GM19023 (cell line): ENCODE results near the gene EBI3.
A peak's percentile ranks its signal among the peaks of the same experiment; 100 is the strongest.
"Not testable (repeated sequence)": the region's sequence is repeated elsewhere in the genome, so short reads cannot be mapped to it uniquely, and the experiment has no call there.

ENCODE experiments used
- ATAC-seq: cut with Tn5 transposase; IDR thresholded peaks from one replicate; pipeline ENCODE4 v1.9.1; 2021; ENCODE audit warnings: mild to moderate bottlenecking, moderate library complexity; ENCODE audit not compliant: unreplicated experiment

EBI3 gene

DNA sequence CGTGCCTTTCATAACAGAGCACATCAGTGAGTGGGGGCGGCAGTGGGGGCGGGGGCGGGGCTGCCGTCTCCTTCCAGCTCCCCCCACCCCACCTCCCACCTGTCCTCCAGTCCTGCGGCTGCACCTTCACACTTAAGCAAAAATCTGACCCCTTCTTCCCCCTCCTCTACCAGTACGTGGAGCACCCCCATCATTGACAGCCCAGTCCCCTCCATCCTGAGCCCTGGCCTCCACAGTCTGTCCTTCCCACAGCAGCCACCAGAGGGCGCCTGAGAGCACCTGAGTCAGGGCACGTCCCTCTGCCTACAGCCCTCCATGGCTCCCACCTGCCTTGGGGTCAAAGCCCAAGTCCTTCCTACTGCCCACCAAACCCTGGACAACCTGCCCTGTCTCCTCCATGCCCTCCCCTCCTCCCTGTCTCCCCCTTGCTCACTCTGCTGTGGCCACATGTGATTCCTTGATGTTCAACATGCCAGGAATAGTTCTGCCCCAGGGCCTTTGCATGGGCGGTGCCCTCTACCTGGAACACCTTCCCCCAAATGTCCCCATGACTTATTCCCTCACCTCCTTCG is 4.0 kb downstream of the EBI3 start:
- ATAC-seq: no peak

- no peak for ATAC-seq
Observed at GRCh38 chr19:4234142-4234861, 5.0 kb downstream of the EBI3 start.

DNA sequence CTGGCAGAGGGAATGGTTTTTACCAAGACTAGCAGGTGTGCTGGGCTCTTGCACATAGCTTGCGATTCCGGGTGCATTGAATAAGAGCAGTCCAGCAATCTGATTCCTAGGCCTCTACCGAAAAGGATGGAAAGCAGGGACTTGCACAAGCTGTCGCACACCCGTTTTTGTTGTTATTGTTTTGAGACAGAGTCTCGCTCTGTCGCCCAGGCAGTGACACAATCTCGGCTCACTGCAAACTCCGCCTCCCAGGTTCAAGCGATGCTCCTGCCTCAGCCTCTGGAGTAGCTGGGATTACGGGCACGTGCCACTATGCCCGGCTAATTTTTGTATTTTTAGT is 5.5 kb downstream of the EBI3 start:
- no peak for ATAC-seq

DNA sequence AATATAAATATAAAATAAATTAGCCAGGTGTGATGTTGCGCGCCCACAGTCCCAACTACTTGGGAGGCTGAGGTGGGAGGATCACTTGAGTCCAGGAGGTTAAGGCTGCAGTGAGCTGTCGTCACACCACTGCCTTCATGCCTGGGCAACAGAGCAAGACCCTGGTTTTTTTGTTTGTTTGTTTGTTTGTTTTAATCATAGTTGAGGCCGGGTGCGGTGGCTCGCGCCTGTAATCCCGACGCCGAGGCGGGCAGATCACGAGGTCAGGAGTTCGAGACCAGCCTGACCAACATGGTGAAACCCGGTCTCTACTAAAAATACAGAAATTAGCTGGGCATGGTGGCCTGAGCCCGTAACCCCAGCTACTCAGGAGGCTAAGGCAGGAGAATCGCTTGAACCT is 8.2 kb downstream of the EBI3 start:
- not testable (repeated sequence) for ATAC-seq

- no peak for ATAC-seq
Observed at GRCh38 chr19:4238831-4239230, 9.5 kb downstream of the EBI3 start.

DNA sequence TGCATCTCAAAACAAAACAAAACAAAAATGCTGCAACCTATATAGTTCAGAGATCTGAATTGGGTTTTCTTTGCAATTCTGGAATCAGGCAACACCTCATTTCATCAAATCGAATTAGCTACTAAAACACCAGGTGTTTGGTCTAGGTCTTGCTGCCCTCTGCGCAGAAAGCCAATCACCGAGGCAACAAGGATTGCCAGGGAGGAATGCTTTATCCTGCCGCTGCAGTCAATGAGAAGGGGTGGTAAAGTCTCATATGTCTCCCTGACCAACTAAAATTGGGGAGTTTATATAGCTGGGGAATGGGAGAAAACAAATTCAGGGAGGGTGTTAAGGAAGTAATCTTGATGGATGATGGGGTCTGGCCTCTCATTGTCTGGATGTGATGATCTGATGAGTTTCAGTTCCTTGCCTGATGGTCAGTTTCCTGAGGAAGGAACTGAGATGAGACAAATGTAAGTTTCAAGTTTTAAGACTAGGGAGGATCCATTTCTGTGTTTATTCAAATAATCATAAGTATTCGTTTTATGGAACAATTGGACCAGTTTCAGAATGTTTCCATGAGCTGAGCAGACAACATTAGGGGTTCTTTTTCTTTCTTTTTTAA is 12.6 kb downstream of the EBI3 start:
- ATAC-seq: no peak

- not testable (repeated sequence) for ATAC-seq
Observed at GRCh38 chr19:4245938-4246337, 16.6 kb downstream of the EBI3 start.

GRCh38 chr19:4246767-4247593 is 17.7 kb downstream of the EBI3 start, which contains the start of gene YJU2:
Gene YJU2 (plus strand): TSS chr19:4247080. CDS start chr19:4247147, 67 bp downstream.
- ATAC-seq: peak; percentile 82

DNA sequence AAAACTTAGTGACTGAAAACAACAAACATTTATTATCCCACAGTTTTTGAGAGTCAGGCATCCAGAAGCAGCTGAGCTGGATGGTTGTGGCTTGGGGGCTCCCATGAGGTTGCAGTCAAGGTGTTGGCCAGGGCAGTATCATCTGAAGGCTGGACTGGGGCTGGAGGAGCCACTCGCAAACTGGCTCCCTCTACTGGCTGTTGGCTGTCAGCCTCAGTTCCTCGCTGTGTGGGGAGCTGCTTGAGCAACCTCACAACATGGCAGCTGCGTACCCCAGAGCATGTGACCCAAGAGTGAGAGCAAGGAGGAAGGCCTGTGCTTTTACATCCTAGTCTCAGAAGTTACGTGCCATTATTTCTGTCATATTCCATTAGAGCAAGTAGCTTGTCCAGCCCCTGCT is 27.2 kb downstream of the EBI3 start:
- no peak for ATAC-seq

DNA sequence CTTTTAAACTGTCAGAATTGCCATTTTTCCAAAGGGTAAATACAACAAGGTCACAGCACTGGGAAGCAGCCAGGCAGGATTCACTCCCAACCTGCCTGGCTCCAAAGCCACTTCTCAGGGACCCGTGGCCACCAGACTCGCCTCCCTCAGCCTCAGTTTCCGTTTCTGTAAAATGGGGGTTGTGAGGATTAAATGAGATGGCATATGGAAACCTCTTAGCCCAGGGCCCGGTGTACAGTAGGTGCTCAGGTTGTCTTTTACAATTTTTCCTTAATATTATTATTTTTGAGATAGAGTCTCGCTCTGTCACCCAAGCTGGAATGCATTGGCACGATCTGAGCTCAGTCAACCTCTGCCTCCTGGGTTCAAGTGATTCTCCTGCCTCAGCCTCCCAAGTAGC is 27.7 kb downstream of the EBI3 start:
- ATAC-seq: no peak

DNA sequence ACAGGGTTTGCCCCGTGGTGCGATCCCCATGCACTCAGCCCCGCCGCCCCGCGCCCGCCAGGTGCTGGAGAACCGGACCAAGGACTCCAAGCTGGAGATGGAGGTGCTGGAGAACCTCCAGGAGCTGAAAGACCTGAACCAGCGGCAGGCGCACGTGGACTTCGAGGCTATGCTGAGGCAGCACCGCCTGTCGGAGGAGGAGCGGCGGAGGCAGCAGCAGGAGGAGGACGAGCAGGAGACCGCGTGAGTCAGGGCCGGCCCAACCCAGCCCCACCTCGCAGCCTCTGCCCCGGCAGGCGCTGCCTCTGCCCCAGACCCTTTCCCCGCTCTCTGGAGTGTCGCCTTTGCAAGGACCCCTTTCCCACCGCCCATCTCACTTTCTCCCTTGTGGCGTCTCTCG is 28.9 kb downstream of the EBI3 start:
- no peak for ATAC-seq

- ATAC-seq: no peak
Observed at GRCh38 chr19:4260613-4261191, 31.4 kb downstream of the EBI3 start.

DNA sequence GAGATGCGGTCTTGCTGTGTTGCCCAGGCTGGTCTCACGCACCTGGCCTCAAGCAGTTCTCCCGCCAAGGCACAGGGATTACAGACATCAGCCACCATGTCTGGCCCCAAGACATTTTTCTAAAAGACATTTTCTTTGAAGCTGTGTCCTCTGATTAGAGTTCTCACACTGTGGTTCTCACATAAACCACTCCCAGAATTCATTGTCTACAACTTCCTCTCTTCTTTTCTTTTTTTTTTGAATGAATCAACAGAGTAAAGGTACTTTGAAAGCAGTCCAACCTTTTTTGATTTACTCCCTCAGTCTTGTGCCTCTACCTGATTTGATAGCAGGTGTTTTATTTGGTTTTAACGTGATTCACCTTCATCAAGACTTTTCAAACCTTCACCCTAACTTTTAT is 35.5 kb downstream of the EBI3 start:
- ATAC-seq: no peak

GRCh38 chr19:4266253-4267000 is 37.1 kb downstream of the EBI3 start:
- ATAC-seq: no peak

DNA sequence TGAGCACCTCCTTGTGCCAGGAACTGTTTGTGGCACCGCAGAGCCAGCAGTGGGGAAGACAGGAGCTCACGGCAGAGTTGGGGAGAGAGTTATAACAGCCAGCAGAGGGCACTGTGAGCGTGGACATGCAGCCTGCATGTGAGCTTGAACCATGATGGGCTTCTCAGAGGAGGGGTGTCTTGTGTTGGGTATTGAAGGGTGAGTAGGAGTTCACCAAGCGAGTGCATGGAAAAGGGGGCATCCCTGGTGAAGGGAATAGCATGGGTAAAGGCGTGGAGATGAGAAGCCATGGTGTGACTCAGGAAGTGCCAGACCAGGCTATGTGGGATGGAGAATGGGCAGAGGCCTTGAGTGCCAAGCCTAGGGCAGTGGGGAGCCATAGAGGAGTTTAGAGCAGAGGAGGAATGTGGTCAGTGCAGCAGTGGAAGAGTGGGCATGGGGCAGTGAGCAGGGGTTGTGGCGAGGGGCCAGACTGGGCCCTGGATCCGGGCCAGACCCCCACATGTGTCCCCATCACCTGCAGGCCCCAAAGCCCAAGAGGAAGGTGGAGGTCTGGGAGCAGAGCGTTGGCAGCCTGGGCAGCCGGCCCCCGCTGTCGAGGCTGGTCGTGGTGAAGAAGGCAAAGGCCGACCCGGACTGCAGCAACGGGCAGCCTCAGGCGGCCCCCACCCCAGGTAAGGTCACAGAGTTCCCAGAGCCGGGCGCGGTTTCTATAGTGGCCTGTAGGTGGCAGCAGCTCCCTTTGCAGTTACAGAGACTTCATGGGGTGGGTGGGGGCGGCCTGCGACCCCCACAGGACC is 38.0 kb downstream of the EBI3 start:
- no peak for ATAC-seq

- ATAC-seq: no peak
Observed at GRCh38 chr19:4267901-4268815, 38.8 kb downstream of the EBI3 start.

- ATAC-seq: no peak
Observed at GRCh38 chr19:4268816-4269430, 39.6 kb downstream of the EBI3 start.

- no peak for ATAC-seq
Observed at GRCh38 chr19:4272894-4273293, 43.6 kb downstream of the EBI3 start.
